IPS-NIHi7 (cell line): Measurements from ENCODE around the gene MRAP.
A peak's percentile ranks its signal among the peaks of the same experiment; 100 is the strongest.
"Not testable (repeated sequence)": the region's sequence is repeated elsewhere in the genome, so short reads cannot be mapped to it uniquely, and the experiment has no call there.

Experiments
- DNase-seq: peaks from one replicate; pipeline ENCODE4 v3.0.0; 2012; ENCODE audit warnings: mixed read lengths; ENCODE audit errors: extremely low spot score

Gene MRAP

GRCh38 chr21:32298658-32299081 lies at the start of gene MRAP:
TSS of gene MRAP (plus strand) at chr21:32298855. CDS start at chr21:32298972, 117 bp downstream.
- no peak for DNase-seq

DNA sequence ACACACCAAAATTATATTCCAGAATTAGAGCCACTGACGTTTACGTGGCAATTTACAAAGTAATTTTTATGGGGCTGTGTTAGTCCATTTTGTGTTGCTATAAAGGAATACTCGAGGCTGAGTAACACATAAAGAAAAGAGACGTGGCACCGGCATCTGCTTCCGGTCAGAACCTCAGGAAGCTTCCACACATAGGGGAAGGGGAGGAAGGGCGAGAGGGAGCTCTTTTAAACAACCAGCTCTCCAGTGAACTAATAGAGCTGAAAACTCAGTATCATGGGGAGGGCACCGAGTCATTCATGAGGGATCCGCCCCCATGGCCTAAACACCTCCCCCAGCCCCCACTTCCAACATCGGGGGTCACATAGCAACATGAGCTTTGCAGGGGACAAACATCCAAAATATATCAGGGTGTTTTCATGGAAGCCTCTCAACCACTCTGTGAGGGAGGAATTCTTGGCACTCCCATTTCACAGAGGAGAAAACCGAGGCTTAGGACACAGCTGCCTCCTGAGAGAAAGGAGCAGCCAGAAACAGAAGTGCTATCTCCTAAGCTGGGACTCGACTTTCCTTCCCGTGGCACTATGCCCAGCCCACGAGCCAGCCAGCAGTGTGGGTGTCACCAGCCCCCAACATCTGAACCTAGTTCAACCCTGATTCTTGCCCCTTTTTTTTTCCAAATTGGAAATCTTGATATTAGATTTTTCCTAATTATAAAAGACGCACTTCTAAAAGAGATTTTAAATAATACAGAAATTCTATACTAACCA lies 49.0 kb upstream of the MRAP start:
- no peak for DNase-seq

DNA sequence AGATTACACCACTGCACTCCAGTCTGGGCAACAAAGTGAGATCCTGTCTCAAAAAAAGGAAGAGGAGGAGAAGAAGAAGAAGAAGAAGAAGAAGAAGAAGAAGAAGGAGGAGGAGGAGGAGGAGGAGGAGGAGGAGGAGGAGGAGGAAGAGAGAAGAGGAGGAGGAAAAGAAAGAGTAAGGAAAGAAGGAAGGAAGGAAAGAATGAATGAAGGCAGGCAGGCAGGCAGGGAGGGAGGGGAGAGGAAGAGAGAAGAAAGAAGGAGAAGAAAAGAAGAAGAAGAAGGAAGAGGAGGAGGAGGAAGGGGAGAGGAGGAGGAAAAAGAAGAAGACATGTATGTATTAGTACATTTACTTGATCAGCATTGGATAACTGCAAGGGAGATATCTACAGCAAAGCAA lies 46.5 kb upstream of the MRAP start:
- DNase-seq = no peak

DNA sequence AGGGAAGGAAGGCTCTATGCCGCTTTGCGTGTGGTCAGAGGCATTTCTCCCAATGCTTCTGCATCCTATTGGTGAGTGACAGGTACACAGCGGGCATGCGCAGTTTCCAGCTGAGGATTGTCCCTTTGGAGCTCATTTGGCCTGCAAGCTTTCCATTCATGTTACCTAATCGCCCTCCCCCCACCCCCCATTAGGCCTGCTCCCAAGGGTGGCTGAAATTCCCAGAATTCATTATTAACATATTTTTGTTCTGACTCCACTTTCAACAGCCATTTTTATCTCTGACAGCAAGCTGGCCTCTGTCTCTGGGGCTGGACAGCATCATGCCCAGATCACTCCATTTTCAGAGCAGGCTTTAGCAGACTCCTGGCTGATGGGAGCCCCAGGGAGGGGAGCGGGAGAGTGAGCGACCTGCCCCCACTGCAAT lies 45.4 kb upstream of the MRAP start:
- no peak for DNase-seq

DNA sequence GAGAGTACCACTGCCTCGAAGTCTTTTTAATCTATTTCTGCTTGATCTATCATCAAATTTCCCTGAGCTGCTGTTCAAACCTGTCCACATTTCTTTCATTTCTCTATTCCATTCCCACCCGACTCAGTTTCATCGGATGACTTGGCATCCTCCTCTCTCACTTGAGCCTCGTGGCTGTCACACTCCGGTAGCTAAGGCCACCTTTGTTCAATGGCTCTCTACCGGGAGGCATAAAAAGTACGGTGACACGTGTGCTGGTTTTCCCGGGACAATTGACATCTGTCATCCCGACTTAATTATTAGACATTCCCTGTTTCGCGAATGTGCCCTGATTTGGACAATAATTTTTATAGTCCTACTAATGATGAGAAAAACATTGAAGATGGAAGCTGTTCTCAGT lies 42.4 kb upstream of the MRAP start:
- no peak for DNase-seq

- DNase-seq = no peak
Measured at GRCh38 chr21:32256873-32257620, 41.6 kb upstream of the MRAP start.

- DNase-seq = peak; percentile 81
Measured at GRCh38 chr21:32257962-32258785, 40.5 kb upstream of the MRAP start.

- not testable (repeated sequence) for DNase-seq
Measured at GRCh38 chr21:32258786-32259048, 39.9 kb upstream of the MRAP start.

- no peak for DNase-seq
Measured at GRCh38 chr21:32260130-32260529, 38.5 kb upstream of the MRAP start.

DNA sequence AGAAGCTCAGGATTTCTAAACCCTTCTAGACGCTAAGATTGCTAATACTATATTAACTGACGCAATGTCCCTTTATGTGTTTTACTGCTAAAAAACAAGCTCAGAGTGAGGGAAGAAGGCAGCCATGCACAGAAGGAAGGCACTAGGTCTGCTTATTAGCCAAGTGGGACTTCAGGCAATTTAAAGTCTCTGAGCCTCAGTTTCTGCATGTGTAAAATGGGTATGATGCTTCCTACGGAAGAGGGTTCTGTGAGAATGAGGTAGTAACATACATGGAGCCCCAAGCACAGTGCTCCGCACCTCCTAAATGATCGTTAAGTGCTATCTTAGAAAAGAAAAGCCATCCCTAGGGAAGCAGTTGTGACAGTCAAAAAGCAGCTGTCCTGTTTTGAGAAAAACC lies 36.7 kb upstream of the MRAP start:
- DNase-seq = no peak

- DNase-seq = not testable (repeated sequence)
Measured at GRCh38 chr21:32265321-32265720, 33.3 kb upstream of the MRAP start.

- DNase-seq = no peak
Measured at GRCh38 chr21:32270748-32271147, 27.9 kb upstream of the MRAP start.

DNA sequence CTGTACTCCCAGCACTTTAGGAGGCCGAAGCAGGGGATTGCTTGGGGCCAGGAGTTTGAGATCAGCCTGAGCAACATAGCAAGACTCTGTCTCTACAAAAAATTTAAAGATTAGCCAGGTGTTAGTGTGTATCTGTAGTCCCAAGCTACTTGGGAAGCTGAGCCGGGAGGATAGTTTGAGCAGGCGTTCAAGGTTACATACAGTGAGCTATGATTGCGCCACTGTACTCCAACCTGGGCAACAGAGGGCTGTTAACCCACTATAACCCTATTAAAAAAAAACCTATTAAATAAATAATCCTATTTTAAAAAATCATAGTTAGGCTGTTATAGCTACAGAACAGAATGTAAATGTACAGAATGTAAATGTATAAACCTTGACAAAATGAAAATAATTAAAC lies 22.0 kb upstream of the MRAP start:
- no peak for DNase-seq

DNA sequence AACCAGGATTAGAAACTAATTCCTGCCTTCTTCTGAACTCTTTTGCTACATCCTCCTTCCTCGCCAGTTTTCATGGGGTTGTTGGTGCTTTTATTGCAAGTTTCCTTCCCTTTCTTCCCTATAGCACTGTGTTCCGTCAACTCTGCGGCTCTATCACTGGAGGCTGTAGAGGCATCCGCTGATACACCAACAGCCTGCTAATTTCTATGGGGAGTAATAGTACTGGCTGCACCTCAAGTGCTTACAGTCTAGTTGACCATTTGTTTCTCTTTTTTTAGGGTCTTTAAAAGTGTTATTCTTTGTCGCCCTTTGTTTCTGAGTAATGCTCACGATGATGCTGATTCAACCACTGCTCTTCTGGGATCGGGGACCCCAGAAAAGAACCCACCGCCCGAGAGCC lies 20.6 kb upstream of the MRAP start:
- no peak for DNase-seq

DNA sequence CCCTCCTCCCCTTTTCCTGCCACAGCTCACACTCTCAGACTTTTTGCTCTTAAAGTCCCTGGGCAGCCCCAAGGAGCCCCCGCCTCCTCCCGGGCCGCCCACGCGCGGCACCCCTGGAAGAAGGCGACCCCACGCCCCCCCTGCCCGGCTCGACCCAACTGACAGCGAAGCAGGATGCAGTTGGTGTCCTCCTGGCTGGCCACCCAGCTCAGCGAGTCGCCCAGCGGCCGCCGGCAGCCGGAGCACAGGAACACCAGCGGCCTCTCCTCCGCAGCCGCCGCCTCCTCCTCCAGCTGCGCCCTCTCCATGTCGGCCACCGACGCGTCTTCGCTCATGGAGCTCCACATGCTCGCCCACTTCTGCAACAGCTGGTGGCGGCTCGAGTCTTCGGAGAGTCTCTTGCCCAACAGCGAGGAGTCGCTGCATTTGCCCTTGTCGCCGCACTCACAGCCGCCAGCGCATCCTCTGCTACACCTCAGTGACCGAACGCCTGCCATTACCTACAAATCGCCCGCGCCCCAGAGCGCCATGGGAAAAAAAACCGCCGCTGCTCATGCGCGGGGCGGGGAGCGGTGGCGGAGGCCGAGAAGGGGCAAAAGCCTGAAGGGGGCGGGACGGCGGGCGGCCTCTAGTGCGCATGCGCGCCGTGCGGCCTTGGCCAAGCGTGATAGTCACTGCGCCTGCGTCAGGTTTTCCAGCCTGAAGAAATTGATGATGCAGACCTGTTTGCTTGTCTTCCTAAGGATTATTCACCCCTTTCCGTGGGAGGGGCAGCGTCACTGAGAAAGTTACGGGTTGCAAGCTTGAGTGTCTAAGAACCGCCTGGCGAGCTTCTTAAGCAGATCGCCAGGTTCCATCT lies 19.9 kb upstream of the MRAP start, which contains the start of gene MIS18A:
Gene MIS18A (minus strand): TSS at position 532 of the 859 bp plus-strand sequence. CDS start 35 bp downstream, at position 497.
- peak; percentile 98 for DNase-seq

GRCh38 chr21:32279377-32279680 lies 19.3 kb upstream of the MRAP start:
- no peak for DNase-seq

- DNase-seq = no peak
Measured at GRCh38 chr21:32281531-32281930, 17.1 kb upstream of the MRAP start.

DNA sequence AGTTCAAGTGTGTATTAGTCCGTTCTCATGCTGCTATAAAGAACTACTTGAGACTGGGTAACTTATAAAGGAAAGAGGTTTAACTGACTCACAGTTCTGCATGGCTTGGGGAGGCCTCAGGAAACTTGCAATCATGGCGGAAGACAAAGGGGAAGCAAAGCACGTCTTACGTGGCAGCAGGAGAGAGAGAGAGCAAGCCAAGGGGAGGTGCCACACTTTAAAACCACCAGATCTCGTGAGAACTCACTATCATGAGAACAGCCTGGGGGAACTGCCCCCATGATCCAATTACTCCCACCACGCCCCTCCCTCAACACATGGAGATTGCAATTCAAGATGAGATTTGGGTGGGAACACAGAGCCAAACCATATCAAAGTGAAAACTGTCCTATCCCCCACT lies 15.7 kb upstream of the MRAP start:
- DNase-seq = no peak

GRCh38 chr21:32285476-32285875 lies 13.2 kb upstream of the MRAP start:
- DNase-seq = no peak

GRCh38 chr21:32297449-32297848 lies 1.2 kb upstream of the MRAP start:
- no peak for DNase-seq

DNA sequence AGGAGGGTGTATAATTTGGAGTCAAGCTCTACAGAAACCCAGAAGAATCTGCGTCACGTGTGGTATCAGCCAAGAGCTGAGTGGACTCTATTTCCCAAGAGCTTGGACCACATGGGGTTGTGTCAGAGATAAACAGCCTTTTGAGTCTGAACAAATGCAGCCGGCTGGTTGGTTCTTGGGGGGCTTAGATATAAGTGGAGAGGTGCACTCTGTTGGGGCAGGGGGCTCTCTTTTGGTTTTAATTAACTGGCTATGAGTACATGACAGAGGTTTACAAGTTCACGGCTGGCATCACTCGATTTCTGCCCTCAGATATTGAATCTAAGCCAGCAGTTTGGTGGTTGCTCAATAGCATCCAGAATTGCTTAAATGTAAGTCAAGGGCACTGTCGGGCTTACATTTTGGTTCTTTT lies 501 bp upstream of the MRAP start:
- DNase-seq = no peak

DNA sequence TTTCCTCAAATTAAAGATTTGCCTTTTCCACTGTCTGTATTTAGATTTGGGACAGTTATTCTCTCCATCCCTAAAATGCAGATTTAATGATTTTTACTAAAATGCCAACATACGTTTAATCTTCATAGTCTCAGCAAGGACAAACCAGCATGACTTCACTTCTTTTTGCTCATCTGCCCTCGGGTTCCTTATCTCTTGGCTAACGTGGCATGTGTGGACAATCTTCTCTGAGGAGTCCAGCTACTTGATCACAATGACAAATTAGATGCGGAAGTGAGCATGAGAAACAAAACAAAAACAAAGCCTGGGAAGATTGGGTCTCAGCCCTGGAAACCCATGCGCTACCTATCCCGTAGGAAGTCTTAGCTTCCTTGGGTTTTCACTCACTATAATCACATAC lies 1.0 kb downstream of the MRAP start:
- no peak for DNase-seq
